ENCODE data around the gene TNPO3.
A peak's percentile ranks its signal among the peaks of the same experiment; 100 is the strongest.

Gene TNPO3

GRCh38 chr7:128939861-128940410, 115.0 kb downstream of the TNPO3 start:
- no peak for TF ChIP-seq CTCF (IDR thresholded peaks at IDR 0.05)

GRCh38 chr7:128939075-128939860, 115.6 kb downstream of the TNPO3 start:
- H3K27ac ChIP-seq: no peak overlapping the region
- no peaks in the 10 kb centered on the region for H3K36me3 ChIP-seq
- peak overlapping the region; percentile 57 to 58 for H3K4me3 ChIP-seq
- no peak for TF ChIP-seq CTCF (IDR thresholded peaks at IDR 0.05)
- intact Hi-C loops (cut with DNase I; ENCODE audit: low total_unique reads): no loop called here
- H3K27me3 ChIP-seq: peaks cover 0 to 48% of the 10 kb centered on the region in 2 donors
- no peaks in the 10 kb centered on the region for H3K9me3 ChIP-seq
- peak in 1 of 2 donors; percentile 50 for DNase-seq
- peaks cover 0 to 25% (median 19%) of the 10 kb centered on the region in 4 donors for H3K4me1 ChIP-seq

More at GRCh38 chr7:128939861-128940410, 115.0 kb downstream of the TNPO3 start:
- DNase-seq: no peak
- H3K36me3 ChIP-seq: no peaks in the 10 kb centered on the region
- H3K4me3 ChIP-seq: peak overlapping the region; percentile 6 to 57
- H3K27ac ChIP-seq: no peak overlapping the region
- H3K9me3 ChIP-seq: no peaks in the 10 kb centered on the region
- peaks cover 0 to 41% of the 10 kb centered on the region in 2 donors for H3K27me3 ChIP-seq
- intact Hi-C loops (cut with DNase I; ENCODE audit: low total_unique reads): no loop called here
- H3K4me1 ChIP-seq: peaks cover 0 to 25% (median 19%) of the 10 kb centered on the region in 4 donors

GRCh38 chr7:128938544-128939074, 116.3 kb downstream of the TNPO3 start:
- Histone ChIP-seq H3K4me1 (peaks cover 0 to 25% (median 19%) of the 10 kb centered on the region in 4 donors), H3K9me3 (no peaks in the 10 kb centered on the region), H3K4me3 (peak overlapping the region; percentile 57 to 58), H3K36me3 (no peaks in the 10 kb centered on the region), H3K27ac (no peak overlapping the region), H3K27me3 (peaks cover 0 to 51% of the 10 kb centered on the region in 2 donors)
- DNase-seq: no peak
- intact Hi-C loops (cut with DNase I; ENCODE audit: low total_unique reads): no loop called here
- no peak for TF ChIP-seq CTCF (IDR thresholded peaks at IDR 0.05)

GRCh38 chr7:128937647-128938543, 117.0 kb downstream of the TNPO3 start, which contains the start of gene IRF5:
Gene IRF5 (plus strand): TSS chr7:128937927. CDS start chr7:128942082, 4,155 bp downstream.
- TF ChIP-seq CTCF (IDR thresholded peaks at IDR 0.05): no peak
- peaks cover 0 to 25% (median 19%) of the 10 kb centered on the region in 4 donors for H3K4me1 ChIP-seq
- H3K4me3 ChIP-seq: peak within 1 kb of the TSS; percentile 57 to 58
- no peaks in the 10 kb centered on the region for H3K36me3 ChIP-seq
- H3K27ac ChIP-seq: peak within 1 kb of the TSS in 1 of 2 donors; percentile 18
- H3K27me3 ChIP-seq: peaks cover 0 to 56% of the 10 kb centered on the region in 2 donors
- H3K9me3 ChIP-seq: no peaks in the 10 kb centered on the region
- intact Hi-C loops (cut with DNase I; ENCODE audit: low total_unique reads): no loop called here
- no peak for DNase-seq

- Histone ChIP-seq H3K9me3 (no peaks in the 10 kb centered on the region), H3K27me3 (peaks cover 0 to 61% of the 10 kb centered on the region in 2 donors), H3K4me3 (peak overlapping the region; percentile 57 to 58), H3K4me1 (peaks cover 0 to 25% (median 19%) of the 10 kb centered on the region in 4 donors), H3K27ac (no peak overlapping the region), H3K36me3 (no peaks in the 10 kb centered on the region)
- no peak for TF ChIP-seq CTCF (IDR thresholded peaks at IDR 0.05)
- no peak for DNase-seq
- intact Hi-C loops (cut with DNase I; ENCODE audit: low total_unique reads): no loop called here
Measured at GRCh38 chr7:128937271-128937646, 117.7 kb downstream of the TNPO3 start.

All from tibial artery (tissue), 4 donors.